NCI-H2029 treated with DMSO at 0.1 percent for 48 hours (cell line): Measurements from ENCODE around the gene CGREF1.
A peak's percentile ranks its signal among the peaks of the same experiment; 100 is the strongest.

Experiments used
- DNase-seq: peaks from one replicate; lab custom pipeline; 2025; lab: John Stamatoyannopoulos, UW

CGREF1 gene

GRCh38 chr2:27118525-27119329 is at the start of gene CGREF1:
TSS of gene CGREF1 (minus strand) at chr2:27119128. CDS start at chr2:27104366, 14,762 bp downstream.
- no peak for DNase-seq

GRCh38 chr2:27164960-27165763 is 46.2 kb upstream of the CGREF1 start:
- DNase-seq = no peak

- DNase-seq = no peak
Observed at GRCh38 chr2:27162151-27163121, 43.5 kb upstream of the CGREF1 start.

- DNase-seq = no peak
Observed at GRCh38 chr2:27160191-27160590, 41.3 kb upstream of the CGREF1 start.

DNA sequence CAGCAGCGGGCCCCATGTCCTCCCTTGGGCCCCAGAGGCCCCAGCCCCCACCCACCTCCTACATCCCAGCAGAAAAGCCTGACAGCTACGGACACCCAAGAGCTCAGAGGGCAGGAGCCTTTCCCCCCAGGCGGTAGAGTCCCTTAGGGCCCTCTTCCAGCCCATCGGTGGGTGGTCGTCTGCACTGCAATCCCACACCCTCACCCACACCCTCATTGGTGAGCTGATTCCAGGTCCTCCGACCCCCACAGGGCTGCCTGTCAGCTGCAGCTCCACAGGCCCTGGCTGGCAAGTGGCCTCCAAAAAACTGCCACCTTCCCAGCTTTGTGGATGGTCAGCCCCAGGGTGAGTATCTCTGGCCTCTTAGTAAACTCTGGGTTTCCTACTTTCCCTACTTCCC is 40.3 kb upstream of the CGREF1 start:
- DNase-seq = no peak

- DNase-seq = no peak
Observed at GRCh38 chr2:27158468-27158867, 39.5 kb upstream of the CGREF1 start.

- no peak for DNase-seq
Observed at GRCh38 chr2:27155069-27155520, 36.2 kb upstream of the CGREF1 start.

- DNase-seq = no peak
Observed at GRCh38 chr2:27154488-27154887, 35.6 kb upstream of the CGREF1 start.

DNA sequence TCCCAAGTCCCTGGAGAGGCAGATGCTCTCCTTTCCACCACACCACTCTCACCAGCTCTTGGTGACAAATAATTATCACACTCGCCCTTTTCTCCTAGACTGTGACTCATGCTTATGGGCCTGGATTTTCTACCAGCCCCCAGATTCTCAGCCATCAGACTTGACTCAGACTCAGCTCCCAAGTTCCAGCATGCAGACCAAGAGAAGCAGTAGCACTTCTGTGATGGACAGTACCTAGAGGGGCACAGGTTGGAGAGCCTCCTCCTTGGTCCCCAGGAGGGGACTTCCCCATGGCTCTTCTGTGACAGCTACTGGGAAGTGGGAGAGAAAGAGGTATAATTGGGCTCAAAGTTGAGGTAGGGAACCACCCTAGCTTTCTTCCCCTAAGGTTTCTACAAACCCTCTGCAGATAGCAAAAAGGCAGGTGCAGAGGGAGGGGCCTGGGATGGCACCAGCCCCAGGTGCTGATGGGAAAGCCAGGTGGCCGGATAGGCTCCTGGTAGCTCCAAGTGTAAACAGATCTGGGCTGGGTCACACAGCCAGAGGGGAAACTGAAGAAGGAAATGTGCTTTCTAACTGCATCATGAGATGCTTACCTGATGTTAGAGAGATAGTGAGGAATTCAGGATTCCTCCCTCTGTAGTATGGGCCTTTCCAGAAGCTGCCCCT is 34.0 kb upstream of the CGREF1 start:
- peak; percentile 33 for DNase-seq

DNA sequence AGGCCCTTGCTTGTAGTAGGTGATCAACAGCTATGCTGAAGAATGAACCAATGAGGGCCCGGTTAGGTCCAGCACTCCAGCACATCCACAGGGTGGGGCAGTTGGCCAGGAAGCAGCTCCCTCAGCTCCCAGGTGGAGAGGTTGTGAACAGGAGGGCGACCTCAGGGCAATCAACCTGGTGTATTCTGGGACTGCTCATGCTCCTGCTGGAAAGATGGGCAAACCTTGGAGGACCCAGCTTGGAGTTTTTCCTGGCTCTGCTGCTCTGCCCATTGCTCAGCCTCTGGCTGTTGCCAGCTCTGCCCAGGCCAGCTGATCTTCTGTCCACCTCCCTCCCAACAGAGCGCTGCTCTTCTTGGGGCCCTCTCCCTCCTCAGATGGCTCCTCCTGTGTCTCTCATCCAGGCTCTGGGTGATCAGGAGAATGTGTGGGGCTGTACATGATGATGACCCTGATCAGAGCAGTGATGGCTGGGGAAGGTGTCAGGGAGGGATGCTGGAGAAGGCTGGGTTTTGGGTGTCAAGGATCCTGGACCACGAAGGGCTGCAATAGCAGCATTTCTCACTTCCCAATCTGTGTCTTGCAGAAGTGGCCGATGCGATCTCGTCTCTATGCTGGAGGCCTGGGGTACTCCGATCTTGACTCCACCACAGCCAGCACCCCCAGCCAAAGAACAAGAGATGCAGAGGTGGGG is 33.3 kb upstream of the CGREF1 start:
- no peak for DNase-seq

DNA sequence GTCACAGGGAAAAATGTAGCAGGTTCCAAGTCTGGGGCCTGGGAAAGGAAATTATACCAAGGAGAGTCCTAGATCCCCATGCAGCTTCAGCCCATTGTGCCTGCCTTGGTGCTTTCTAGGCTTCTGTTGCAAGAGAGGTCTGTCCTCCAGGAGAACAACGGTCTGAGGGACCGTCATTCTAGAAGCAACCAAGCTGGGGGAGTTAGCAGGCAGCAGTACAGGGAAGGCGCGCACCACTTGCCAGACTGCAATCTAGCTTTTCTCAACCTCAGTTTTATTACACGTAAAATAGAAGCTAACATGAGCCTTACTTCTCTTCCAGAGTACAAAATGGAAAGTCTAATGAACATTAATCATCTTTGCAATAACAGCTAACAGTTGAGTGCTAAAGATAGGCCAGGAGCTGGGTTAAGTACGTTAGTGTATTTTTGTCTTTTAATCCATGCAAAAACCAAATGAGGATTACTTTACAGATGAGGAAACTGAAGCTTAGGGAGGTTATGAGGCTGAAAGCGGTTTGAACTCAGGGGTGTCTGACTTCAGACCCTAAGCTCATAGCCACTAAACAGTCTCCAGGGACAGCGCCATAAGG is 31.8 kb upstream of the CGREF1 start:
- no peak for DNase-seq

DNA sequence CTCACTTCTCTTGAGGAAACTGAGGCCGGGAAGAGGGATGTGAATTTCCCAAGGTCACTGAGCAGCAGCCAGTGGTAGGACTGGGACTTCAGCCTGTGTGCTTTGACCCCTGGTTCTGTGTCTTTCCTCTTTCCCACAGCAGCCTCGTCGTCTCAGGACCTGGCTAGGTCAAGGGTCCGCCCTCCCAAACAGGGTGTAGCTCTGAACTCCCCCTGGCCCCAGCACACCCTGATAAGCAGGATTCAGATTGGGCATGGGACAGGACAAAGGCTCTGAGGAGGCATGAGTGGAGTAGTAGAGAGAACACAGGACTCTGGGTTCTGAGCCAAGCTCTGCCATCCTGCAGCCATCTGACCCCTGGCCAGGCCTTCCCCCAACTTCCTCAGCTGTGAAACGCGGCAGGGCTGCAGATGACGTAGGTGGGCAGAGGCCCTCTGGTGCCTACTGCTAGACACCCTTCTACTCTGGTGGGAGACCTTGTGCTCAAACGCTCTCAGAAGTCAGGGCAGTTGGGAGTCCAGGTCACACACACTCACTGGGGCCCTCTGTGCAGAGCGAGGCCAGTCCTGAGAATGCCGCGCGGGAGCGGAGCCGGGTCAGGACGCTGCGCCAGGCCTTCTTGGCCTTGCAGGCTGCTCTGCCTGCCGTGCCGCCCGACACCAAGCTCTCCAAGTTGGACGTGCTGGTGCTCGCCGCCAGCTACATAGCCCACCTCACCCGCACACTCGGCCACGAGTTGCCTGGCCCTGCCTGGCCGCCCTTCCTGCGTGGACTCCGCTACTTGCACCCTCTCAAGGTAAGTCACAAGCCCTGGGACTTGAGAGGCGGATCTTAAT is 30.9 kb upstream of the CGREF1 start:
- no peak for DNase-seq

- DNase-seq = no peak
Observed at GRCh38 chr2:27148801-27149439, 30.0 kb upstream of the CGREF1 start, which contains the start of gene TCF23. TSS of gene TCF23 (plus strand) at chr2:27149004. CDS start at chr2:27149134, 130 bp downstream.

- DNase-seq = no peak
Observed at GRCh38 chr2:27147935-27148334, 29.0 kb upstream of the CGREF1 start.

DNA sequence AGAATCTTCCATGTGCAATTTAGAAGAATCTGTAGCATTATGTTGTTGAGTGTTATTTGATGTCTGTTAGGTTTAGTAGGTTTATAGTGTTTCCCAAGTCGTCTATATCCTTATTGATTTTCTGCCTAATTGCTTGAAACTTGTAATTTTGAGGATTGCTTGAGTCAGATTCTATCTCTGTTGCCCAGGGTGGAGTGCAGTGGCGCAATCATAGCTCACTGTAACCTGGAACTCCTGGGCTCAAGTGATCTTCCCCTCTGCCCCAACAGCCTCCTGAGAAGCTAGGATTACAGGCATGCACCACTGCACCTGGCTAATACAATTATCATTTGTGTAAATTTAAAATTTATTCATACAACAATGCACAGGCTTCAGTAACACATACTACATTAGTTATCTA is 26.8 kb upstream of the CGREF1 start:
- no peak for DNase-seq

GRCh38 chr2:27143285-27143684 is 24.4 kb upstream of the CGREF1 start:
- no peak for DNase-seq

- DNase-seq = no peak
Observed at GRCh38 chr2:27139310-27139709, 20.4 kb upstream of the CGREF1 start, which contains the start of gene PRR30. TSS of gene PRR30 (minus strand) at chr2:27139410. CDS start at chr2:27138329, 1,081 bp downstream.

GRCh38 chr2:27138111-27138510 is 19.2 kb upstream of the CGREF1 start:
- DNase-seq = no peak
